Suprapubic skin (tissue), 3 donors: Measurements from ENCODE around the gene SLC8B1.

Source experiments
- CTCF ChIP-seq, 2 donors: fragments of 200-600 bp in 1 of 2; fragments of 450-650 bp in 1 of 2; sonication (generic) in 1 of 2; IDR thresholded peaks; one replicate each; pipeline ENCODE4 v1.5.1; 2016 to 2019; ENCODE audit warnings: antibody characterized with exemption in 2 of 2, mild to moderate bottlenecking in 1 of 2, moderate library complexity in 1 of 2
- POLR2A ChIP-seq, 2 donors: fragments of 450-650 bp; IDR thresholded peaks; one replicate each; pipeline ENCODE4 v1.6.1; 2017; ENCODE audit warnings: antibody characterized with exemption in 2 of 2, mild to moderate bottlenecking in 2 of 2, moderate library complexity in 2 of 2

- no peak for TF ChIP-seq CTCF (IDR thresholded peaks at IDR 0.05)
- TF ChIP-seq POLR2A (IDR thresholded peaks at IDR 0.05), result no peak
These were observed 13.0 kb upstream of the SLC8B1 start for GRCh38 chr12:113347892-113348291.
